HG02840 (cell line): ENCODE data around the gene PLEKHA6.

Experiments
- ATAC-seq: cut with Tn5 transposase; IDR thresholded peaks from one replicate; pipeline ENCODE4 v1.9.1; 2021; ENCODE audit warnings: mild to moderate bottlenecking, moderate library complexity, moderate number of reproducible peaks; ENCODE audit not compliant: unreplicated experiment, low FRiP score

PLEKHA6 gene

GRCh38 chr1:204357551-204358490, 1.9 kb downstream of the PLEKHA6 start:
- ATAC-seq = no peak

DNA sequence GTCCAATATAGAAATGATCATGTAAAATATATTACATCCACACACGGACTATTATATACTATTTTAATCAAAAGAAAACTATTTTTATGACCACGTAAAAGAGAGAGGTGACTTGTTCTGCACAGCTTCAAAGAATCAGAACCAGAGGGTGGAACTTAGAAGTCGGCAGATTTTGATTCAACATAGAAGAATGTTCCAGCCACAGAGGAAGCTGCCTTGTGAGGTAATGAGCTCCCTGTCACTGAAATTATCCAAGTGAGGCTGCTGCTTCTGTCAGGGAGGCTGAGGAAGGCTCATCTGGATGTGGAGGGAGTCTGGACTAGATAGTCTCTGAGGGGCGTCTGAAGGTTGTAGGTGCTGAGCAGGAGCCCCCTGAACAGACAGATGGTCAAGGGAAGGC, 2.7 kb downstream of the PLEKHA6 start:
- ATAC-seq = no peak

DNA sequence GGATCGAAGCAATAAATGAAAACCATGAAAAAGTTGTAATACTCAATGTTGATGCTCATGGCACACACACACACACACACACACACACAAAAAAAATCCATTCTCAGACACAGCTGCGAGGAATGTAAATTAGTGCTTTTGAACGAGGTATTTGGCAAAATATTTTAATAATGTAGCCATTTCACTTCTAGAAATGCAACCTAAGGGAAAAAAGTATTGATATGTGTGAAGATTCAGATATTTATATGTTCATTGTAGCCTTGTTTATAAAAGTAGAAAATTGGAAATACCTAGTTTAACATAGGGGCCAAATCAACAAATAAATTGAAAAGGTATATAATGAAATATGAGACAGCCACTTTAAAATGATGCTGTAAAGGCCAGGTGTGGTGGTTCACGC, 3.8 kb downstream of the PLEKHA6 start:
- no peak for ATAC-seq

- no peak for ATAC-seq
Measured at GRCh38 chr1:204354579-204354978, 5.2 kb downstream of the PLEKHA6 start.

DNA sequence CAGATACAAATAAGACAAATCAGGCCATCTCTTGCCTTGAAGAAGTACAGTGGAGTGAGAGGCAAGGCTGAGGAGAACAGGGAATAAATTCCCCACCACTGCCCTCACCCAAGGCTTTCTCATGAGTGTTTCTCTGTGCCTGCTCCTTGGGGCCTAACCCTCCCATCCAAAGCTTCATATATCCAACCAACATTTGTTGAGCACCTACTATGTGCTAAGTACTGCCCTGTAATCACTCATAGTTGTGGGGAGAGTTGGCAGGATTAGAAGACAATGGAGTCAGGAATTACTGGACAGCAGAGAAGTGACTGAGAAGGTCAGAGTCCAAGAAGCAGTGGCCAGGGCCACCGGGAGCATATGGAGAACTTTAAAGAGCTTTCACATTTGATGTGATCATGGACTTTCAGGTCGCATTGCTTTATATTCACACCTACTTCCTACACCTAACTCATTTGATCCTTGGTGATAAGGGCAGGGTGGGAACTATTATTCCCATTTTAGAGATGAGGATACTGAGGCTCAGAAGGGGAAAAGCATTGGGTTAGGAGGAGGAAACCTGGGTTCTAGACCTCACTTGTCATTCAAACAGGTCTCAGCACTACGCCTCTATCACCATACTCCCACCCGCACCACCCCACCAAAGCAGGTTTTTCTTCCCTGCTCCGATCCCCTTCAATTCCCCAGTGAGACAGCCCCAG, 6.4 kb downstream of the PLEKHA6 start:
- ATAC-seq = no peak

GRCh38 chr1:204350857-204351573, 8.7 kb downstream of the PLEKHA6 start:
- no peak for ATAC-seq

GRCh38 chr1:204350312-204350711, 9.4 kb downstream of the PLEKHA6 start:
- ATAC-seq = no peak

DNA sequence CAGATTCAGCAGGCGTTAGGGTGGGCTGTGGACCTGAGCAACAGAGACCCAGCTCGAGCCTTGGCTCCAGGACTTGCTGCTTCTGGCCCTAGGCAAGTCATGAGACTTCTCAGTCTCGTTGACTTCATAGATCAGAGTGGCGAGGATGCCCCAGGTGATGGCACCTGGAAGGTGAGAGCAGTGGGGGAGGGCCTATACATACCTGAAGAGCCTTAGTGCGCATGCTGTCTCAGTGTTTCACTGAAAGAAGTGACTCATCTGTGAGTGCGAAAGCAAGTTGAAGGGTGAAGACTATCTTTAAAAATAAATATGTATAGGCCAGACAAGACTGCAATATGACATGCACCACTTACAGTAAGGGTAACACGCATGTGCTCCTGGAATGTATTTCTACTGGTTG, 10.1 kb downstream of the PLEKHA6 start:
- ATAC-seq = no peak

GRCh38 chr1:204348722-204349121, 11.0 kb downstream of the PLEKHA6 start:
- ATAC-seq = no peak

GRCh38 chr1:204348242-204348641, 11.5 kb downstream of the PLEKHA6 start:
- no peak for ATAC-seq

DNA sequence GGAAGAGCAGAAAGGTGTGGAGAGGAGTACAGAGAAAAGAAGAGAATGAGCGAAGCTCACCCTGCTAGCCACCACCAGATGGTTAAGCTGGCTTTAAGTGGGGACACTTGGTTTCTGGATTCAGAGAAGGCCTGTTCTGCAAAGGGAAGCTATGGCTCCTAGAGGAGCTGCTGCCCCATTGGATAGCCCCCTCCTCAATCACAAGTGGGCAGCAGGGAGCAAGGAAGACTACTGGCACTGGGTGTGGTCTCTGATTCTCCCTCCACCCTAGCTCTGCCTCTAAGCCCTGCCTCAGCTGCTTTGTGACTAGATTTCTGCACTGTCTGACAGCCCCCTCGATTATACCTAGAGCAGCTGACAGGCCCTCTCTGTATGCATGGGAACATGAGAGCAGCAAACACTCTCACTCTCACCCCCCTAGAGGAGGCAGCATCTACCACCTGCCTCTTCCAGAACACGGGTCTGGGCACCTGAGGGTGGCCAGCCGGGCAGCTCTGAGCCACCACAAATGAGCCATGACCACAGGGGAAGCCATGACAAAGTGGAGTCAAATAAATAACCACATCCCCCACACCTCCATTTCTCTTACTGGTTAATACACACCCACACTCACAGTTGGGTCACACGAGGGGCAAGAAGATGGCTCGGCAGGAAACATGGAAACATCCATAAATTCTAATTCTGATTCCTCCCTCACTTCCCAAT, 13.6 kb downstream of the PLEKHA6 start:
- no peak for ATAC-seq

DNA sequence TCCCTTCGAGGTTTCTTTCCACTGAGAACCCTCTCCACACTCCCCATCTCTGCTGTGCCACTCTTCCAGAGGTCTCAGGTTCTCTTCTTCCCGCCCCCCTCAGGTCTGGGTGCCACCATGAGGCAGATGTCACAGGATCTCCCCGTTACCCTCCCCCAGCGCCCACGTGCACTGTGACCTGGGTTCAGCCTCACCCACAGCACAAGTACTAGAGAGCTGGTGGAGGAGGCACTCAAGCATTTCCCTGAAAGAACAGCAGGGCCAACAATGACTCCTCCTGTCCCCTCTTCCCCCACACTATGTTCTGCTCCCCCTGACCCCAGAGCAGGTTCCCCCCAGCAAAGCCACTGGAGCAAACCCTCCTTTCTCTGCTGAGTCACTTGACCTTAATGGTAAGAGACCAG, 14.3 kb downstream of the PLEKHA6 start:
- ATAC-seq = no peak

DNA sequence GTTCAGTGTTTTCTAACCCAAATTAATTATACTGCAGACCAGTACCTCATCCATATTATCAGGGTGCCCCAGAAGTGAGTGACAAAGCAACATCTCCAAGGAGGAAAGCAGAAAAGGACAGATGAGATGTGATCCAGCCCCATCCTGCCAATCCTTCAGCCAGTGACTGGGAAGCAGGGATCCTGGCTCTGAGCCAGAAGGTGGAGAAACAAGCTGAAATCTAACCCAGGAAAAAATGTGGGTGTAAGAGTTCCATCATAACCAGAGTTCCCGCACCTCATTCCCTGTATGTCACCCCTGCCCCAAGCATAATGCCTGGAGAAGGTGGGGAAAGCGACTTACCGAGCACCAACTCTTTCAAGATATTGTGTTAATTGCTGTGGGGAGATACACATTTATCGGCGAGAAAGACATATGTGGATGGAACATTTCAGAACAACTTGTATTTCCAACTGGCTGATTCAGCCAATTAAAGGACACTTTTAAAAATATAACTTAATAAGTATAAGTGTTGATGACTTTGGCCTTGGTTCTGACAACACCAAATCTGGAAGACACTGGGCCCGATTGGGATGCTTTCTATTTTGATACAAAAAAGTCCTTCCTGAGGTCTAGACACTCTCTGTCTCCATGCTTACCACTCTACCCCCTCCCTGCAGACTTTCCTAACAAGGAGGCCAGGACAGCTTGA, 14.9 kb downstream of the PLEKHA6 start:
- ATAC-seq = no peak

- ATAC-seq = no peak
Measured at GRCh38 chr1:204343802-204344201, 15.9 kb downstream of the PLEKHA6 start.

- ATAC-seq = no peak
Measured at GRCh38 chr1:204343247-204343646, 16.5 kb downstream of the PLEKHA6 start.

- no peak for ATAC-seq
Measured at GRCh38 chr1:204342310-204342709, 17.4 kb downstream of the PLEKHA6 start.

DNA sequence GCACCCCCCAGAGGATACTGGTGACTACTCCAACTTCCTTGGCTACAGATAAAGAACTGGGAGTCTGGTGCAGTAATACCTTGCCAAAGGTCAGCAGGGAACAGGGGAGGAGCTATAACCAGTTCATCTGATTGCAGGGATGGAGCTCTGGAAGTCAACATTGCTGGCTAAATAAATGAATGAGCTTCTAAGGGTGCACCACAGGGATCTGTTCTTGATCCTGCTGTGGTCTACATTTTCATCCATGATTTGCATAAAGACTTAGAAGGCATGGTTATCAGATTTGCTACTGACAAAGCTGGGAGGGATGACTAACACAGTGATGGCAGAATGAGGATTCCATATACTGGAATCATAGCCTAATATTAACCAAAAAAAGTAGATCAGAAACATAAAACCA, 18.3 kb downstream of the PLEKHA6 start:
- ATAC-seq = no peak

- no peak for ATAC-seq
Measured at GRCh38 chr1:204340081-204340889, 19.4 kb downstream of the PLEKHA6 start.

DNA sequence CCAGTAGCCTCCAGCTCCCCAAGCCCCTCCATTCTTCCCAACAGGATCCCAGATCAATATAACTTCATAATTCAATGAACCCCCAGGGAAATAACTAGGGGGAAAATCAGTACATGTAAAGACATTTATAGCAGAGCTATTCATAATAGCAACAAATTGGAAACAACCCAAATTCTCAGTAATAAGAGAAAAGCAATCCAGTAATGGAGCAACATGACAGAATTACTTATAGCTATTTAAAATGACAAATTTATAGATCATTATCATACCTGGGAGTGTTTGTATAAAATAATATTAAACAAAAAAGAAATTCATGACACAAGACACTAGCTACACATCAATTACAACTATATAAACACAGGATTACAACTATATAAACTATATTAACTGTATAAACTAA, 20.2 kb downstream of the PLEKHA6 start:
- ATAC-seq = no peak
